ENCODE results near the gene KIF5A.

KIF5A gene

DNA sequence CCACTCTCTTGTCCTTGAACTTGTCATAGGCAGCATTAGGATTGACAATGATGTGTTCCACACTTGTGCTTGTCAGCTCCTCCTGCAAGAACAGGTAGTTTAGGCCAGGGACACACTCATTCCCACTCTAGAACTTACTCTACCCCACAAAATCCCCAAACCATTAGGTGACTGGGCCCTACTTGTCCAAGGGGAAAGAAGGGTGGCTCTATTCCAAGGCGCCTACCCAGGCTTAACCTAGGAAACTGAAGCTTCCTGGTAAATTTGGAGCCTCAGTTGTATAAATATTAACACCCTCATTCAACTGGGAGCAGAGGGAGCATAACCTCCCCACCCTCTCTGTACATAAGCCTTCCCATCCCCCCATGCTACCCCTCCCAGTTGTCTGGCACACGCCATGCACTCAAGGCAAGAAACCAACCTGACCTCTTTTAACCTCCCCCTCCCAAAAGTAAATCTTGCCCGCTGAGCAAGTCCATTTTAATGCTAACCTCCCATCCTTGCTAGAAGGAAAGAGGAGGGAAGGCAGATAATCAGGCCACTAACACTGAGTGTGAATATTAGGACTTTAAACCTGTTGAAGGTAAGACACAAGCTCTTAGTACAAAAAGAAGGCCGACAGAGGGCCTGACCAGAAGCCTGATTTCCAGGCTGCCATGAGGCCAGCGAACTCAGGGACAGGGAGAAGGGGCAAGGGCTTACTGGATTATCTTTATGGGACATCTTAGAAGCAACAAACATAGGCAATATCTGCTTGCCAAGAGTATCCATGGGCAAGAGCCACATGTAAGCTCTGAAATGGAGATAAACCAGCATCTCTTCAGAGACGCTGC, 13.9 kb upstream of the KIF5A start:
- no peak for DNase-seq

DNA sequence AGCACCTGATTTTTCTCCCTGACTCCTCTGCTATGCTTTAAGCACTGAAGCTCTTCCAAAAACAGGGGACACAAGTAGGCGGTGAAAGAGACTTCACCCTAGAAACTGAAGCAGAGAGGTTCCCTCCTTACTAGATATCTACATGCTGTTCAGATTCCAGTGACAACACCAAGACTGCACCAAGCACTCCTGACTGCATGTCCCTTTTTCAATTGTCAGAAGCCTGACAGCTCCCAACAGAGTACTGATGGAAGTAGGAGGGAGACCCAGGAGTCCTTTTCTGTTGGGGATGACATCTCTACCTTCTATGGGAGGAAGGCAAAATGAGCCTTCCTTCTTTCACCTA, 13.3 kb upstream of the KIF5A start:
- DNase-seq: no peak

- no peak for DNase-seq
Measured at GRCh38 chr12:57539134-57539768, 10.6 kb upstream of the KIF5A start.

- DNase-seq: no peak
Measured at GRCh38 chr12:57541001-57541400, 8.8 kb upstream of the KIF5A start.

DNA sequence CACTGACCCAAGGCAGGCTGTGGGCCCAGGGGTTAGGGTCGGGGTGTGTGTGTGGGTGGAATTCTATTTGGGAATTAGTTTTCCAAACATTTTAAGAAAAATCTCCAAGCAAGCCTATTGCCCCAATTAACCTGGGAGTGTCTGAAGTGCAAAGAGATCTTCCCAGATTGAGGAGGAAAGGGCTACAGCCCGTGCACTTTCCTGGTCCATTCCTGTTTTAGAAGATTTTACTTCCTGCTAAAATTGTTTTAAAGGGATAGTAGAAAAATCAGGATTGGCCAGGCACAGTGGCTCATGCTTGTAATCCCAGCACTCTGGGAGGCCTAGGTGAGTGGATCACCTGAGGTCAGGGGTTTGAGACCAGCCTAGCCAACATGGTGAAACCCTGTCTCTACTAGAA, 8.1 kb upstream of the KIF5A start:
- DNase-seq: no peak

DNA sequence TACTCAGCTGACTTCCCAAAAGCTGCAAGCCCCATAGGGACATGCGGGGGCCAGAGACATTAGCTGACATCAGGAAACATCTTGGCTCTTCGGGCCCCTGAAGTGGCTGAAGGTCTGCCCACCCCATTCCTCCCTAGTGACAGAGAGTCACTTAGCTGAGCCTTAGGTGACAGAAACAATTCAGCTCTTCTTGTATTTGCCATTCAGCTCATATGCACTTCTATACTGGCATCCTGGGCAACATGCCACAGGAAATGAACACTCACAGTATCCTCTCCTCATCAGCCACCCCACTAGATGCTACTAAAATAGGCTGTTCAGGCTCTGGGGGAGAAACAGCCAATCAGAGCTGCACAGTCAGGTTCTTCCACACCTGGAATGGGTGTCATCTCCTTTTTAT, 6.3 kb upstream of the KIF5A start:
- no peak for DNase-seq

DNA sequence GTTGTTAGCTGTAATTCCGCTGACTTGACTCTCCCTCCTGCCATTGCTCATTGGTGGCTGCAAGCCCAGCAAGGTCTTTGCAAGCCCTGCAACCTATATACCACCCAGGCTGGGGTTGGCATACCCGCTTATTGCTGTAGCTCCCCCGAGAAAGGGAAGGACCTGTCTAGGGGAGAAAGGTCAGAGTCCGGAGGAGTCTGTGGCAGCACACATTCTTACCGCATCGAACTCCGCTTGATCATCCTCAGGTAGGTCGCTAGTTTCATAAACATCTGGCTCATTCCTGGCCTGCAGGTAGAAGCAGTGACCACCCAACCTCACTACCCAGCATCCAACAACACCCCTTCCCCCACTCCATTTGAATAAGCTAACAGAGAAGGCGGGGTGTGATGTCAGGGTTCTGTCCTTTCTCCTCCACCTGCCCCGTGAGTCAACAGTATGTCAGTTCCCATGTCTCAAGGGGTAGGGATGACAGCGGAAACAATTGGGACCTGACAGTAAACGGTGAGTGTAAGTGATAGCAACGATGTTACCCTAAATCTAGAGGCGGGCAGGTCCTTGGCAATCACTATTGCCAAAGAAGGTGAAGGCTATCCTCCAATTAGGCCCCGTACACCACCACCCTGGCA, 3.9 kb upstream of the KIF5A start:
- no peak for DNase-seq

GRCh38 chr12:57546438-57547287, 3.2 kb upstream of the KIF5A start, which contains the start of gene DCTN2:
Gene DCTN2, minus strand, starts transcription at chr12:57547192. Its CDS starts 129 bp downstream, at chr12:57547063.
- peak; percentile 95 for DNase-seq

DNA sequence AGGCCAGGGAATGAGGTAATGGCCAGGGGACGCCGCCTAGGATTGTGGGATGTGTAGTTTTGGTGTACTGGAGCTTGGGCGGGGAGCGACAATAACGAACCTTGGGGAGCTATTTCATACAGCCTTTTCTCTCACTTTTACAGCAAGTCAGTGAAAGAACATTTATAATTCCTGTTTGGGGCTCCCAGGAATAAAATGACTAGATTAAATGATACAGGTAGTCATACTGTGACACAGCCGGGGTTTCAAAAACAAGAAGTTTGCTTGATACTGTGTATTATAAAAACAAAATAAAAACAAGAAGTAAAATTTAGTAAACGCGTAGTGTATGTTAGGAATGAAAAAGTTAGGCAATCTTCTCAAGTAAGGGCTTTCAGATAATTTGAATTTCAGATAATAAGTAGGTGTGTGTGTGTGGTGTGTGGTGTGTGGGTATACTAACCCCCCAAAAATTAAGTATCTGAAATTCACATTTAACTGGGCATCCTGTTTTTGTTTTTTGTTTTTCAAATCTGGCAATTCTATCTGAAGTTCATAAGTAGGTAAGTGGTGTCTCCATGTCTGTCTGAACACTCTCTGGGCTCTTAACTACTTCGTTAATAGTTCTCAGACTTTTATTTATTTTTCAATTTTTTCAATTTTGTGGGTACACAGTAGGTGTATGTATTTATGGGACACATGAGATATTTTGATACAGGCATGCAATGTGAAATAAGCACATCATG, 2.4 kb upstream of the KIF5A start:
- DNase-seq: no peak

- DNase-seq: no peak
Measured at GRCh38 chr12:57548013-57548315, 1.9 kb upstream of the KIF5A start.

GRCh38 chr12:57548488-57548887, 1.4 kb upstream of the KIF5A start:
- no peak for DNase-seq

DNA sequence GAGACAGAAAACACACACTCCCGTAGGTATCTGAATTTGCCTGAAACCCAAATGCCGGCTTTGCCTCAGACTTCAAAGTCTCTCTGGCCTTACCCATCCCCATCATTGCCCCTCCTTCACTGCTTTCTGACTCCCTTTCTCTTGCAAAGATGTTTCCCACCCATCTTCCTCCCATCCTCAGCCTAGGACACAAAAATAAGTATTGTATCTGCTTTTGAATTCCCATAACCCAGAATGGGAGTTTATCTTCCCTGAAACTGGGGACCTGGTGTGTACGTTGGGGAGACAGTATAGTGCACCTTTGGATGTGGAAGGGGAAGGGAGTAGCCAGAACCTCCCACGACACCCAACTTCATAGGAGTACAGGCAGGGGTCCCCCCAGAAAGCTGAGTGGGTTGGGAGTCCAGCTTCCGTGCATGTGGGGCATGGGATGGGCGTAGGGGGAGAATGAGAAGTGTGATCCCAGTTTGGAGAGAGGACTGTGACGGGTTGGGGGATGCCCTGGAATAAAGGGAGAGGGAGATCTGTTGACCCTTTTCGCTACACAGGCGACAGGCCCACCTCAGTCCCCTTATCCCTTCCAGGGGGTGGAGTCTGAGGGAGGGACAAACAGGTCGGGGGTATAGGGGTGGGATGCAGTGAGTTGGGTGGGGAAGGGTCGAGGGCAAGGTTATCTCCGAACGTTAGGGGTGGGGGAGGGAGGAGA, 488 bp upstream of the KIF5A start:
- DNase-seq: no peak

DNA sequence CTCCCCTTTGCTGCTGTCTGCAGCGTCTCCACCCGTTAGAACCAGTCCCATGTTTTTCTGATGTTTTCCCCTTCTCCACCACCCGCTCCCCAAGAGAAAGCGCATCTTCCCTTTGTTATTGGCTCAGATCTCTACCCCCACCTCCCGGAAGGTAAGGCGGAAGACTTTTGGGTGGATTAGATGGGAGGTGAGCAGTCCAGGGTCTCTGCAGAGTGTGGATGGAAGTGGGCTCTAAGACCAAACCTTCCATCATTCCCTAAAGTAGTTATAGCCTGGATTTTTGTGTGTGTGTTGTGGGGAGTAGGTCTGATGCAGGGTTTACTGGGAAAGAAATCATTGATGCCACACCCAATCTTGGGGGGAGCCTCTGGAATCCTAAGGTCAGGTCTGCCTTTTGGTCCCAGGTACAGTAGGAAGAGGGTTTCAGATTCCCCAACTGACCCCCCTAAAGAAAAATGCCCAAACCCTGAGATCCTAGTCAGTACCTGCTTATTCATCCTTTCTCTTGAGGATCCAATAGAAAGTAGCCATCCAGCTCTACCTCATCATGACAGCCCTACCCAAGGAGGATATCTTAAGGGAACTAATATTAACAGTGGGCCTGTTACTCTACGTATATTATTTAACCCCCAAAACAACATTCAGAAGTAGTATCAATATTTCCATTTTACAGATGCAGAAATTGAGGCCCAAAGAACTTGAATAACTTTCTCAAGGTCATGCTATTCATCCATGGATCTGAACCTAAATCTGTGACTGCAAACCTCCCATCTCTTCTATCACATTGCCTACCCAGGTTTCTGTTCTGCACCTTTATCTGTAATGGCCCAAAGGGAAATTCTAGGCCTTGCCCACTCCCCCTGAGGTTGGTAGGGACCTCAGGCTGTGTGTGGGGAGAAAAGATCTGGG, 1.1 kb downstream of the KIF5A start:
- DNase-seq: no peak

DNA sequence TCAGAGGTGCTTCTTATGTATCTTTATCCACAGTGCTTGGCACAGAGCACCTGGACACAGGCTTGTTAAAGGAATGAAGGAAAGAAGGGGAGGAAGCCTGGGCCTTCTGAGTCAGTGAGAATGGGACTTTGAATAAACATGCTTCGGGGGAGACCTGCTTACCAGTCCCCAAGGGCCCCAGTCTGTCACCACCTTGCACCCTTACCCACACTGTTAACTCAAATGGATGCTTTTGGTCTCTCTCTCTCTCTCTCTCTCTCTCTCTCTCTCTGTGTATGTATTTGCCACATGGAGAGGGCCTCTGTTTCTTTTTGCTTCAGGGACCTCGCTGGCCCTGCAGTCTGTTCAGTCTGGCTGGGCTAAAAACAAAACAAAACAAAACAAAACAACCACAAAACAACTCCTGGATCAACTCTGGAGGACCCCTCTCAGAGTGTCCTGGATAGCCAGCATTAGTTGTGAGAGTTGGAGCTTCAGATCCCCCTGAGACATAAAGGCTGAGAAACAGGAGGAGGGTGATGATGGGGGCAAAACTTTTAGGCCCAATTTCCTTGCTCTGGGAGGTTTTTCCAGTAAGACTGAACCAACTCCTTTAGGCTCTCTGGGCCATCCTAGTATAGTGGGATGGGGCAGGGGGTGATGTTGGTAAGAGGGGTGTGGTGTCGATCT, 1.9 kb downstream of the KIF5A start:
- no peak for DNase-seq

DNA sequence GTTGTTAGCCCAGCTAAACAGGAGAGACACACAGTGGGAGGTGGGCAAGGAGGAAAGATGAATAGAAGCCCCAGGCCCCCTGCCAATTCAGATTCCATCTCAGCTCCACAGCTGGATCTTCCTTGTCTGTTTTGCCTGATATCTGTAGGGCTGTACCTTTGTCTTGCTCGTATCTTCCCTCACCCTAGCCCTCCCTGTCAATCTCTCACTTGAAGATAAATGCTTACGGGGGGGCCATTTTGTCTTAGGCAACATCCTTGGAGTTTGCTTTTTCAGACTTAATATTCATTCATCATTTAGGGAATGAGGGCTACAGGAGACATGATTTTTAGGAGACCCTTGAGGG, 2.4 kb downstream of the KIF5A start:
- no peak for DNase-seq

DNA sequence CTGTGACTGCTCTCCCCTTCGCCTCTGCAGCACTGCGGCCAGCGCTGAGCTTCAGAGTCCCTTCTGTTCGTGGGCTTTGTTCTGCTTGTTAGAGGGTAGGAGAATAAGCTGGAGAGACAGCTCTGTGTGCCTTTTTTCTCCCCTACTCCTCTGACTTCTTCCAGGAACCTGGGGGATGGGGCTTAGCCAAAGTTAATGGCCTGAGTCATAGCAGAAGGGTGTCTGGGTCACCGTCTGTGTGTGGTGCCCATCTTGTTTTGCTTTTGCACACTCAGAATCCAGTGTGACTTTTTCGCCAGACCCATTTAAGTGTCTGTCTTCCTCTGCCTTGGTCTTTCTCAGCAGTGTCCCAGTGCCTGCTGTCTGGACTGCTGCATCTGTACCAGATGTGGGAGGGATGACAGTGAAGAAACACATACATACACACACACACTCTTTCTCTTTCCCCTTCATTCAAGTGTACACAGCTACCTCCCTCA, 3.0 kb downstream of the KIF5A start:
- no peak for DNase-seq

DNA sequence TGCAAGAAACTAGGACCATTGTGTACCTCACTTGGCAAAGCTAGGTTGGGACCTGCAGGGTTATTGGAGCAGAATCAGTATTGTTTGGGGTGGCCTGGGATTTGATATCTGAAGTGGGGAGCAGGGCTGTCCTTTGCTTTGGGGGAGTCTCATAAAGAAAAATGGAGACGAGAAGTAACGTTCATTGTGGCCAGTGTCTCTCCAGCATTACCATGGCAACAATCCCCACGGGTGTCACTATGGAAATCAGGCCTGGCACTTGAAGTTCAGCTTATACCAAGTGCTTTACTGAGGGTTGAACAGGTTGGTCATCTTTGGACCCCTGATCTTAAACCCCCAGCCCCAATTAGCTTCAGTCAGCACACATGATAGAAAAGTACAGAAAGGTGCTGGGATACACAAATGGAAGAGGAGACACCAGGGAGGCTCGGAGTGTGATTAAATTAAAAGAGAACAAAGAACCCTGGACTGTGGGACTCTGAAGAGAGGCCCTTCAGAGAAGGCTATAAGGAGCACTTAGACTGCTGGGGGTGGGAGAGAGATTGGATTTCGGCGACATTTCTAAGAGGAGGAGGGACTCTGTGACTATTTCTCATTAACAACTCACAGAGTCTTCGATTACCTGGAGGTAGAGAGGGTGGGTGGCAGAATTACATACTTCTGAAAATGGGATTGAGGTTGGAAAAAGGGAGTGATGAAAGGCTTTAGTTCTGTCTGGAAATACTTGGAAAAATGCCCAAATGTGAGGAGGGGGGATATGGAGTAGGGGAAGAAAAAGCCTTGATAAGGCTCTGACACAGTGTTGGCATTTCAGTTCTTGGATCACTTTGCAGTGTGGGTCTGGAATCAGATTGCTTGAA, 3.7 kb downstream of the KIF5A start:
- DNase-seq: no peak

DNA sequence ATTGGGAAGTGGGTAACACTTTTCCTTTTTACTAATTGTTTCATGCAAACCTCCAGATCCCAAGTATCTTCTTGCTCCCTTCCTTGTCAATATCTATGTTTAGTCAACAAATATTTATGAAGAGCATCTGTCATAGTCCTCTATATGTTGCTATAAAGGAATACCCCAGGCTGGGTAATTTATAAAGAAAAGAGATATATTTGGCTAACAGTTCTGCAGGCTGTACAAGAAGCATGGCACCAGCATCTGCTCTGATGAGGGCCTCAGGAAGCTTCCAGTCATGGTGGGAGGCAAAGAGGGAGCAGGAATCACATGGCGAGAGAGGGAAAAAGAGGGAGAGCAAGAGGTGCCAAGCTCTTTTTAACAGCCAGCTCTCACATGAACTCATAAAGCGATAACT, 4.6 kb downstream of the KIF5A start:
- no peak for DNase-seq

- DNase-seq: no peak
Measured at GRCh38 chr12:57554897-57555296, 5.1 kb downstream of the KIF5A start.

All from NCI-H2171 (cell line).